Vagina (tissue), 2 donors: ENCODE results near the gene PPP1R14B. TPM values are rescaled to one million over a fixed set of nuclear protein-coding genes. Genes with fewer than 3 reads are reported as not detected.

ENCODE experiments used
- DNase-seq, 2 donors: peaks; one replicate each; pipeline ENCODE4 v3.0.0-alpha.2; 2017; ENCODE audit errors: extremely low spot score in 2 of 2
- H3K27ac ChIP-seq: fragments of 200-600 bp; sonication (generic); one replicate; pipeline ENCODE4 v1.5.1; 2019
- H3K27me3 ChIP-seq: fragments of 200-600 bp; sonication (generic); one replicate; pipeline ENCODE4 v1.5.1; 2019
- H3K36me3 ChIP-seq, 2 donors: fragments of 200-600 bp; sonication (generic); one replicate each; pipeline ENCODE4 v1.5.1; 2017 to 2019
- H3K4me1 ChIP-seq: fragments of 200-600 bp; sonication (generic); one replicate; pipeline ENCODE4 v1.5.1; 2019
- H3K4me3 ChIP-seq, 2 donors: fragments of 200-600 bp; sonication (generic); 1 replicate in 1 of 2; 2 replicates in 1 of 2; pipeline ENCODE4 v1.5.1; 2016 to 2019
- H3K9me3 ChIP-seq: fragments of 200-600 bp; sonication (generic); one replicate; pipeline ENCODE4 v1.5.1; 2019
- CTCF ChIP-seq, 3 experiments: fragments of 450-650 bp in 2 of 3; fragments of 200-600 bp in 1 of 3; sonication (generic) in 1 of 3; IDR thresholded peaks; one replicate each; pipeline ENCODE4 v1.5.1; 2017 to 2019; ENCODE audit warnings: antibody characterized with exemption in 3 of 3, mild to moderate bottlenecking in 2 of 3, moderate library complexity in 2 of 3
- POLR2A ChIP-seq, 2 donors: fragments of 450-650 bp; IDR thresholded peaks; one replicate each; pipeline ENCODE4 v1.6.1; 2017; ENCODE audit warnings: antibody characterized with exemption in 2 of 2, mild to moderate bottlenecking in 2 of 2, moderate library complexity in 2 of 2
- POLR2AphosphoS5 ChIP-seq, 2 donors: sonication (generic); formaldehyde crosslinking; IDR thresholded peaks; one replicate each; pipeline ENCODE4 v1.9.0; 2017; ENCODE audit warnings: antibody characterized with exemption in 2 of 2, mild to moderate bottlenecking in 2 of 2, low read depth in 1 of 2; ENCODE audit not compliant: insufficient read depth in 1 of 2
- intact Hi-C: fragments of 100-400 bp; cut with DNase I; formaldehyde crosslinking; loops from one replicate; pipeline ENCODE4 v1.15.1; 2023
- total RNA-seq: library from RNA; depleted of rRNA; stranded (reverse); fragments of >200 nt; gene quantifications from one replicate; pipeline ENCODE4 v1.2.3, GENCODE V29; 2016

Gene PPP1R14B
- total RNA-seq, 1 donor from 2014 or later = 85.2 TPM

DNA sequence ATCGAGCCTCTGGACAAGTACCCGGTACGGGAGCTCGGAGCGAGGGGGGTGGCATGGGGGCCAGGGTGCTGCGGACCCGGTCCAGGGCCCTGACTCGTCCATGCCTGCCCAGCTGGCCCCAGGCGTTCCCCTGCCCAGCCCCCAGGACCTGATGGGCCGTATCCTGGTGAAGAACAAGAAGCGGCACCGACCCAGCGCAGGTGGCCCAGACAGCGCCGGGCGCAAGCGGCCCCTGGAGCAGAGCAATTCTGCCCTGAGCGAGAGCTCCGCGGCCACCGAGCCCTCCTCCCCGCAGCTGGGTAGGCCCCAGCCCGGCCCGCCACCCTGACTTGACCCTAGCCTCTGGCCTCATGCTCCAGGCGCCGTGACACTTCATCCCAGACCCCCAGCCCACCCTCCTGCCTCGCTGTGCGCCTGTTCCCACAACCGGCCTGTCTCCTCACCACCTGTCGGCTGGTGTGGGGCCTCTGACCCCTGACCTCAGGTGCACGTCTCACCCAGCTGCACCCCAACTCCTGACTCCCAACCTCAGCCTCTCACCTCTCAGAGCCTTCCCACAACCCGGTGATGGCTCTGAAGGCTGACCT, 12.3 kb upstream of the PPP1R14B start:
- Histone ChIP-seq H3K4me1 (peaks cover under 1% of the 10 kb centered on the region), H3K9me3 (no peaks in the 10 kb centered on the region), H3K36me3 (peaks cover 0 to 62% of the 10 kb centered on the region in 2 donors), H3K4me3 (no peak overlapping the region), H3K27me3 (no peaks in the 10 kb centered on the region), H3K27ac (no peak overlapping the region)
- TF ChIP-seq POLR2A (IDR thresholded peaks at IDR 0.05) (no peak), POLR2AphosphoS5 (IDR thresholded peaks at IDR 0.05; ENCODE audit: insufficient read depth in 1 of 2, low read depth in 1 of 2) (no peak), CTCF (IDR thresholded peaks at IDR 0.05) (no peak)
- DNase-seq = no peak
- intact Hi-C loops = no loop called here

DNA sequence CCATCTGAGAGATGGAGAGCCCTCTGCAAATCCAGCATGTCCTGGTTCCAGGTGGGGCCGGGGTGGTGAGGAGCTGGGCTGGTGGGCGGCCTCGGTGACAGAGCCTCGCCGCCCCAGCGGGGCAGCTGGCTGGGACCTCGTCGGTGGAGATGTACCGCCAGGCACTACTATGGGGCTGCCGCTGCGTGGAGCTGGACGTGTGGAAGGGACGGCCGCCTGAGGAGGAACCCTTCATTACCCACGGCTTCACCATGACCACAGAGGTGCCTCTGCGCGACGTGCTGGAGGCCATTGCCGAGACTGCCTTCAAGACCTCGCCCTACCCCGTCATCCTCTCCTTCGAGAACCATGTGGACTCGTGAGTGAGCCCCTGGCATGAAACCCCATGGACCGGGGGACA, 11.6 kb upstream of the PPP1R14B start:
- TF ChIP-seq POLR2AphosphoS5 (IDR thresholded peaks at IDR 0.05; ENCODE audit: insufficient read depth in 1 of 2, low read depth in 1 of 2) (no peak), POLR2A (IDR thresholded peaks at IDR 0.05) (no peak)

GRCh38 chr11:64256300-64256699, 9.6 kb upstream of the PPP1R14B start:
- TF ChIP-seq POLR2AphosphoS5 (IDR thresholded peaks at IDR 0.05; ENCODE audit: insufficient read depth in 1 of 2, low read depth in 1 of 2) (no peak), CTCF (IDR thresholded peaks at IDR 0.05) (no peak), POLR2A (IDR thresholded peaks at IDR 0.05) (no peak)
- no peaks in the 10 kb centered on the region for H3K27me3 ChIP-seq
- H3K4me3 ChIP-seq = no peak overlapping the region
- H3K27ac ChIP-seq = no peak overlapping the region
- H3K9me3 ChIP-seq = no peaks in the 10 kb centered on the region
- intact Hi-C loops = no loop called here
- peaks cover 0 to 38% of the 10 kb centered on the region in 2 donors for H3K36me3 ChIP-seq
- peaks cover 25% of the 10 kb centered on the region for H3K4me1 ChIP-seq
- DNase-seq = no peak

More for the DNA sequence above, 11.6 kb upstream of the PPP1R14B start:
- peaks cover 7% of the 10 kb centered on the region for H3K4me1 ChIP-seq
- no peaks in the 10 kb centered on the region for H3K27me3 ChIP-seq
- intact Hi-C loops = no loop called here
- no peak overlapping the region for H3K27ac ChIP-seq
- no peaks in the 10 kb centered on the region for H3K9me3 ChIP-seq
- DNase-seq = no peak
- H3K36me3 ChIP-seq = peaks cover 0 to 56% of the 10 kb centered on the region in 2 donors
- H3K4me3 ChIP-seq = no peak overlapping the region

DNA sequence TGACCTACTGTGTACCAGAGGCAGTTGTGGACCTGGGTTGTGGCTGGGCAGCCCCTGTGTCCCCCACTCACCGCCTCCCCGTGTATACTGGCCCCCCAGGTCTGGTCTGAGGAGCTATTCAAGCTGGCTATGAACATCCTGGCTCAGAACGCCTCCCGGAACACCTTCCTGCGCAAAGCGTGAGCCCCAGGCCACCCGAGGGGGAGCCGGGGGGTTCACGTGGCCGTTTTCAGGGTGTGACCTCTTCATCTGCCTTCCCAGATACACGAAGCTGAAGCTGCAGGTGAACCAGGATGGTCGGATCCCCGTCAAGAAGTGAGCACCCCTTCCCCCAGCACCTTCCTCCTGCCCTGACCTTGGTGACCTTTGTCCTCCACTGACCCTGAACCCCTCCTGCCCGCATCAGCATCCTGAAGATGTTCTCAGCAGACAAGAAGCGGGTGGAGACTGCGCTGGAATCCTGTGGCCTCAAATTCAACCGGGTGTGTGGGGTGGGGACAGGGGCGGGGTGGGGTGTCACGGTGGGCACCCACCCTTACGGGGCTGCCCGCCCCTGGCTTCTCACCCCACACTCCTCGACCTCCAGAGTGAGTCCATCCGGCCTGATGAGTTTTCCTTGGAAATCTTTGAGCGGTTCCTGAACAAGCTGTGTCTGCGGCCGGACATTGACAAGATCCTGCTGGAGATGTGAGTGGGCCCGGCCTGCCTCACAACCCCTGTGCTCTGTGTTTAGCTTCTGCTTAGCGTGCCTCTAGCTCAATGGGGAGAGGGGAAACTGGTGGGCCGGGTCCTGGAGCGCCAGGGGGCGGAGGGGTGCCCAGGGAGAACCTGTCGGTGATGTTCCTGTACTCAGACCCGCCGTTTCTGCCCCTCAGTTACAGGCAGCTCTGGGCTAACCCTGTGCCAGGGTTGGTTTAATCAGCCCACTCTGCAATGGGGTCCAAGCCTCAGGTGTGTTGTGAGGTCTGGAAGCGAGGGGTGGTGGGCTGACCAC, 8.7 kb upstream of the PPP1R14B start:
- peaks cover 0 to 33% of the 10 kb centered on the region in 2 donors for H3K36me3 ChIP-seq
- no peak for DNase-seq
- intact Hi-C loops = no loop called here

More for the DNA sequence above, 8.7 kb upstream of the PPP1R14B start:
- TF ChIP-seq CTCF (IDR thresholded peaks at IDR 0.05) (no peak), POLR2A (IDR thresholded peaks at IDR 0.05) (no peak), POLR2AphosphoS5 (IDR thresholded peaks at IDR 0.05; ENCODE audit: insufficient read depth in 1 of 2, low read depth in 1 of 2) (no peak)
- Histone ChIP-seq H3K4me1 (peaks cover 33% of the 10 kb centered on the region), H3K9me3 (no peaks in the 10 kb centered on the region), H3K27me3 (no peaks in the 10 kb centered on the region), H3K4me3 (no peak overlapping the region), H3K27ac (no peak overlapping the region)
